ENCODE measurements around the gene F2RL3. TPM values are rescaled to one million over a fixed set of nuclear protein-coding genes. Genes with fewer than 3 reads are reported as not detected.

F2RL3 gene
- total RNA-seq, 1 experiment from 2014 or later: not detected

DNA sequence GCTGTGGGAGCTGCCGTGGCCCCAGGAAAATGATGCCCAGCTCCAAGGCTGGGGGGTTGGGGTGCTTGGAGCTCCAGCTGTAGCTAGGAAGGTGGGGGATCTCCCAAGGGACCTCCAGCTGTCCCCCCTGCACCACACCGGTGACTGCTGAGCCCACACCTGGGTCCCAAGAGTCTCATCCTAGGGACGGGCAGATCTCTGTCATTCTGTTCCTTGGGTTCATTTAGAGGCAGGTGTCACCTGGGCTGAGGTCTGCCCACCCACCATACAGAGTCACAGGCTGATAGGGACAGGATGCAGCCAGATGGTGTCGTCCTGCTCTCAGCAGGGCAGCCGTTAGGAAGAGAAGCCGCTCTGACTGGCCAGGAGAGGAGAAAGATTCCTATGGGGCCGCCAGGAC is 5.3 kb downstream of the F2RL3 start:
- DNase-seq (ENCODE audit: low spot score): no peak

DNA sequence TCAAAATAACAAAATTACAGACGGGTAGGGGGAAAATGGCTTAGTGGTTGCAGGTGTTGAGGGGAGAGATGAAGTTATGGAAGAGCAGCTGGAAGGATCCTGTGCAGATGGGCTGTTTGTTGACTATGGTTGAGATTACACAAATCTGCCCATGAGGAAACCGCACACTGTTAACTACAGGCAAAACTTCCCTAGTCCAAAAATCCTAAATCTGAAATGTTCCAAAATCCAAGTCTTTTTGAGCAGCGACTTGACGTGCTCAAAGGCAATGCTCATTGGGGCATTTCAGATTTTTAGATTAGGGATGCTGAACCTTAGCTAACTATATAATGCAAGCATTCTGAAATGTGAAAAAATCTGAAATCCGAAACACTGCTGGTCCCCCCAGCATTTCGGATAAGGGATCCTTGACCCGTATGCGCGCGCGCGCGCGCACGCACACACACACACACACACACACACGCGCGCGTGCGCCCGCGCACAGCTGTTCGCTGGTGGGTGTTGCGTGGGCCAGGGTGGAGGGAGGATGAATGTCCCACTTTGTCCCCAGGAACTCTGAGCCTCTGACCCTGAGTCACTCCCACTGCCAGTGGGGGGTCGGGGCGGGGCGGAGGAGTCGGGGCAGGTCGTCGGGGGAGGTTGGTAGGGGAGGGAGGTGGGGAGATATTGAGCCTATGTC is 6.8 kb downstream of the F2RL3 start:
- DNase-seq (ENCODE audit: low spot score): no peak

DNA sequence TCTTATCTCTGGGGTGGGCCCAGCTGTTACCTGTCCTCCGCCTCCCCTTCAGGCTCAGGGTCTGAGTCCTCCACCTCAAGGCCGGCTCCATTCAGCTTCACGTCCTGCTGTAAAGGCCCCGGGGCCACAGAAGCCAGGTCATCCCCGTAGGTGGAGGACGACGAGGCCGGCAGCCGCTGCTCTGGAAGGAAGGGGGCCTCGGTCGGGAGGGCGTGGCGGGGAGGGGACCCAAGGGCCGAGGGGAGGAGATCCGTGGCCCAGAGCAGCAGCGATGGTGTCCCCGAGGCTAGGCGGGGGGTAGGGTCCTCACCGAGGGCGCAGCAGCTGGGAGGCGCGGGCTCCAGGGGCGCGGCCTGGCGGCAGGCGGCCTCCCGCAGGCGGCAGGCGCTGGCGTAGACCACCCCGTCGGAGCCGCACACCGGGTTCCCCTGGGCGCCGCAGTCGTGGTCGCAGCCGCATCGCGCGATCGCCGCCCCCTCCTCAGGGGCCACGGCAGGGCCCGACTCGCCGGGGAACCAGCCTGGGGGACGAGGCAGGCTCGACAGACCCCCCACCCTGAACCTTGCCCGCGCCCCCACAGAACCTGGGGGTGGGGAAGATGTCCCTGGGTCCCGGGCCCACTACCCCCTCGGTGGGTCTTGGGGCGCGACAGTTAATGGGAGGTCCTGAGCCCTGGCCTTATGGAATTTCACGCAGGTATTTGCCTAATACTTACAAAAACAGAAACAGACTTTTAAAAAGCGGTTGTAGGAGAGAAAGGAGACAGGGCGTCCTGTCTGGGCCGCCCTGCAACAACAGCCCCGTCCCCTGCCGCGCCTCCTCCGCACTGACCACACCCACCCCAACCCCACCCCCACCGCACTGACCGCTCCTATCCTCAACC is 7.6 kb downstream of the F2RL3 start:
- DNase-seq (ENCODE audit: low spot score): no peak

DNA sequence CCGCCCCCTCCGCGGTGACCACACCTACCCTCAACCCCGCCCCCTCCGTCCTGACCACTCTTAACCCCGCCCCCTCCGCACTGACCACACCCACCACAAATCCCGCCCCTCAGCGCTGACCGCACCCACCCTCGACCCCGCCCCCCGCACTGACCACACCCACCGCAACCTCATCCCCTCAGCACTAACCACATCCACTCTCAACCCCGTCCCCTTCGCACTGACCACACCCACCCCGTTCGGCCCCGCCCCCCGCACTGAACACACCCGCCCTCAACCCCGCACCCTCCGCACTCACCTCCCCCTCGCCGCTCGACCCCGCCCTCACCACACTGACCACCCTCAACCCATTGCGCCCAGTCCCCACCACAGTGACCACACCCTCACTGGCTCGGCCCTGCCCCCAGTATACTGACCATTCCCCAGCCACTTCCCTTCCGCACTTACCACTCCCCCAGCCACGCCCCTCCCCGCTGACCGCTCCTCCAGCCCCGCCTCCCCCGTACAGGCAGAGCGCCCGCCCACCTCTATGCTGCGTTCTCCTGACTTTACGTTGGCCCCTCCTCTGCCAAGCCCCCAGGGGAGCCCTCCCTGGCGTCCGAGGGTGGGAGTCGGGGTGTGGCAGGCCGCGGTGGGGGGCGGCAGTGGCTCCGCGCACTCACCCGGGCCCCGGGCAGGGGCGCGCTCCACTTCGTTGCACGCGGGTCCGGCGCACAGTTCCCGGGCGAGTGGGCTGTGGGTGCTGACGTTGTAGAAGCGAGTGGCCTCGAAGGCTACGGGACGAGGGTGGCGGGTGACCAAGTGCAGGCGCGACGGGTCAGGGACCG is 8.4 kb downstream of the F2RL3 start:
- DNase-seq (ENCODE audit: low spot score): no peak

DNA sequence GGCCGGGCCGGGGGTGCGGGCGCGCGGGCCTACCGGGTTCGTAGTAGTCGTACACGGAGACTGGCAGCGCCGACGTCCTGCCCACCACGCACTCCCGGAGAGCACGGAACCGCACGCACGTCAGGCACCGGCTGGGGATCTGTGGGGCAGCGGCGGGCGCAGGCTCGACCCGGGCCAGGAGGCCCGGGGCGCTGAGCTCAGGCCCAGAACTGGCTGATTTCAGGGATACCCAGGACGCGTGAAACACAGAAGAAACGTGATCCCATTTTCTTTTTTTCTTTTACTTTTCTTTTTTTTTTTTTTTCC is 9.0 kb downstream of the F2RL3 start:
- no peak for DNase-seq (ENCODE audit: low spot score)

DNA sequence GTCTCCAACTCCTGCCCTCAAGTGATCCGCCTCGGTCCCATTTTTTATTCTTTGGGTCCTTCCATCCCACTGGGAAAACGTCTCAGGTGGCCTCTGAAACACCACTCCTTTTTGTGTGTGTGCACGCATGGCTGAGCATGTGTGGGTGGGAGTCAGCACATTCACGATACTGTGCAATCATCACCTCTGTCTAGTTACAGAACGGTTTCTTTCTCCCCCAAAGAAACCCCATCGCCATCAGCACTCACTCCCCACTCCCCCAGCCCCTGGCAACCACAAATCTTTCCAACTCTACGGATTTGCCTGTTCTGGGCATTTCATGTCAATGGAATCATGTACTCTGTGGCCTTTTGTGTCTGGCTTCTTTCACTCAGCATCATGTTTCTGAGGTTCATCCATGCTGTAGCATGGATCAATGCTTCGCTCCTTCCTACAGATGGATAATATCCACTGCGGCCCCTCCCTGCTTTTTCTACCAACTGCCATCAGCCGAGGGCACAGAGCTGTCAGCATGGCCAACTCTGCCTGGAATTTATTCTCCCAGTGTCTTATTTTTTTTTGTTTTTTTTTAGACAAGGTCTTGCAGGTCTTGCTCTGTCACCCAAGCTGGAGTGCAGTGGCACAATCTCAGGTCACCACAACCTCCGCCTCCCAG is 9.7 kb downstream of the F2RL3 start:
- DNase-seq (ENCODE audit: low spot score): no peak

DNA sequence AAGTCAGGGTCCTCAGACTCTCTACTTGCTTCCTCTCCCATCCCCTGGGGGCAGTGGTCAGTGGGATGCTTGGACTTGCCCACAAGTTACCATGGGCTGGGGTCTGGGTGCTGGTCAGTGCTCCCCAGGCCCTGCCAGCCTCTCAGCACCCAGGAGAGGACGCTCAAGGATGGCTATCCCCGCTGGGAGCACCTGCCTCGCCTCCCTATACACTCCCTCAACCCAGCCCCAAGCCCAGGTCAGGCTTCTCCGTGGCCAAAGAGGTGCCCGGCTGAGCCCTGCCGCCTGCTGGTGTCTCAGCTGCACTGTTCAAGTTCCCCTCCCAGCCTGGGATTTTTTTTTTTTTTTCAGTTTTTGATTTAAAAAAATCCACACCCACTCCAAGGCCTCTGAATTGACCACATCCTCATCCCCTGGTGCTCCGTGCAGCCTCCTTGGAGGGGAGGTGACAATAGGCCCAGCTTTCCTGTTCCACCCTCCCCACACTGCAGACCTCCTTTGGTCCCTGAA is 10.8 kb downstream of the F2RL3 start:
- peak; percentile 21 for DNase-seq (ENCODE audit: low spot score)

DNA sequence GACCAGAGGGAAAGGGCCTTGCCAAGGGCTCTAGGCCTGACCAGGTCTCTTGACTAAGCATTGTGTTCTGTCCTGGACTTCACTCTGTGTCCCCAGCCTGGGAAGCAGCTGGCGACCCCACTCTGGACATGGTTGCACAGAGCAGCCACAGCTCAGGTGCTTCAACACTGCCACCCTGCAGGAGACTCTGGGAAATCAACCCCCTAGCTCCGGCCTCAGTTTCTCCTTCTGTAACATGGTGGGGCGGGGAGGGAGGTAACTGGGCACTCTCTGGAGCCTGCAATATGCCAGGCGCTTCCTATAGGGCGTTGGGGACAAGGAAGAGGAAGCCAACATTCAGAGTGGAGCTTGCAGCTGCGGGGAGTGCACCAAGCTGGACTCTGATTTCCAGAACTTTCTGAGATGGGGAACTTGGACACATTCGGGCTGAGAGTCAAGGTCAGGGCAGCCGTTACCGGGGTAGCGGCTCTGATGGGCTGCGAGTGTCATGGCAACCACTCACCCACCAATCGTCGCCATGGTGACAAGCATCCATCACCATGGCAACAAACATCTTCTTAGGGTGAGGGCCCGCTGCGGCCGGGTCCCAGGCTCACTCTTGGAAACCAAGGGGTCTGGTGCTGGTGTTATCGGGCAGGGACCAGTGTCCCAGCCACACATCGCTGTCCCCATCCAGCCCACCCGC is 12.8 kb downstream of the F2RL3 start:
- DNase-seq (ENCODE audit: low spot score): no peak

DNA sequence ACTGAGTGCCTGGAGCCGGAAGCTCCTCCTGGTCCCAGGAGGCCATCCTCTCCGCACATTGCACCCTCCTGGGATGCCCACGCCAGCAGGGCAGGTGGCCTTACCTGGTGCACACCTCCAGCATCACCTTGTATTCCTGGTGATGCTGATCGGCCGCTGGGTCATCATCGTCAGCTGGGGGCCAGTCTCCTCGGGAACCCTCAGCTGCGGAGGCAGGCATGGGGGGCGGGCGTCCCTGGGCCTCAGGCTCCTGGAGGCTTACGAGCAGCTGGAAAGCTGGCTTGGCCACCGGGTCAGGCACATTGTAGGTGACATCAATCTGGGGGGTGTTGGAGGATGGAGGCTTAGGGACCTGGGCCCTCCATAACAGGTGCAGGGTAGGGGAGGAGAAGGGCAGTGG is 13.7 kb downstream of the F2RL3 start:
- DNase-seq (ENCODE audit: low spot score): no peak

DNA sequence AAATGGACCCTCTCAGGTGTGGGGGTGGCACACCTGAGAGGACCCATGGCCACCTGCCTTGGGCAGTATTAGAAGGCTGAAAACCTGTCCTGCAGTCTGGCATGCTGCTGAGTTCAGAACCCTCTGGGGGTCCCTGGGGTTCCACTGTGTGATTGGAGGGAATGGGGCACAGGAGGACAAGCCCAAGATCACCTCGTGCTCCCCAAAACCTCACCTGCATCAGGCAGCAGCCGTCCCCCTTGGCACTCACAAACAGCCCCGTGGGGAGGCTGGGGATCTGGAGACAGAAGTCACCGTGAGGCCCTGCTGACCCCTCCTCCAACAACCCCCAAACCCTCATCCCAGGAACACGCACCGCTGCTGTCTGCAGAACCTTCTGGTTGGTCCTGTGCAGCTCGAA is 14.5 kb downstream of the F2RL3 start:
- DNase-seq (ENCODE audit: low spot score): no peak

DNA sequence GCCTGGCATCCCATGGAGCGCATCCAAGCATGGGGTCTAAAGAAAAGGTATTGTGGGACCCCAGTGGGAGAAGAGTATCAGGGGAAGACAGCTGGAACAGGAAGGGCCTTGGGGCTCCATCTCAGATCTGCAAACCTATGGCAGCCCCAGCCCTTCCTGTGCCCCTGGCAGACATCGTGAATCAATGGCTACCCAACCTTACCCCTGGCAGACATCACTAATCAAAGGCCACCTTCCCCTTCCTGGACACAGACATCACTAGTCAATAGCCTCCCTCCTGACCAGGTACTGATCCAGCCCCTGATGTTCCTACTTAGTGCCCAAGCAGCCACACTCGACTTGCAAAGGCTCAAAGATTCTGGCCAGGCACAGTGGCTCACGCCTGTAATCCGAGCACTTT is 15.8 kb downstream of the F2RL3 start:
- DNase-seq (ENCODE audit: low spot score): no peak

DNA sequence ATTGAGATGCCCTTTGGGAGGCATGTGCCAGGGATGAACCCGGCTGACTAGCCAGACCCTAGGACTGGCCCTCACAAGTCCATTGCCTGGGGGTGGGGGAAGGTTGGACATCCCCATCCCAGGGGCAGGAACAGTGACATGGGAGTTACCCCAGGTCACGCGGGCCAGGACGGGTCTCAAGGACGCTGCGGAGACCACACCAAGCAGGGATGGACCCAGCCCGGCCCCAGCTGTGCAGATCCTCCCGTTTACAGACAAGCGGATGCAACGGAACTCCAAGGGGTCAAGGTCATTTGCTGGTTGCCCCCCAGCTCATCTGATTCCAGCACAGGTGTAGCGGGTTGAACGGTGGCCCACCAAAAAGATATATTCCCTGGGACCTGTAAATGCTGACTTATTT is 20.0 kb downstream of the F2RL3 start:
- DNase-seq (ENCODE audit: low spot score): no peak

DNA sequence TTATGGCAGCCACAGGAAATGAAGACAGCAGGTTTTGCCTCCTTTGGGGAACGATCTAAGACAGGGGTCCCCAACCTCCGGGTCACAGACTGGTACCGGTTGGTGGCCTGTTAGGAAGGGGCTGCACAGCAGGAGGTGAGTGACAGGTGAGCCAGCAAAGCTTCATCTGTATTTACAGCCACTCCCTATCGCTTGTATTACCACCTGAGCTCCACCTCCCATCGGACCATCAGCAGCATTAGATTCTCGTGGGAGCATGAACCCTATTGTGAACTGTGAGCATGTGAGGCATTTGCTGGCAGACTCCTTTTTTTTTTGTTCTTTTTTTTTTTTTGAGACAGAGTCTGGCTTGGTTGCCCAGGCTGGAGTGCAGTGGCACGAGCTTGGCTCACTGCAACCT is 22.2 kb downstream of the F2RL3 start:
- no peak for DNase-seq (ENCODE audit: low spot score)

DNA sequence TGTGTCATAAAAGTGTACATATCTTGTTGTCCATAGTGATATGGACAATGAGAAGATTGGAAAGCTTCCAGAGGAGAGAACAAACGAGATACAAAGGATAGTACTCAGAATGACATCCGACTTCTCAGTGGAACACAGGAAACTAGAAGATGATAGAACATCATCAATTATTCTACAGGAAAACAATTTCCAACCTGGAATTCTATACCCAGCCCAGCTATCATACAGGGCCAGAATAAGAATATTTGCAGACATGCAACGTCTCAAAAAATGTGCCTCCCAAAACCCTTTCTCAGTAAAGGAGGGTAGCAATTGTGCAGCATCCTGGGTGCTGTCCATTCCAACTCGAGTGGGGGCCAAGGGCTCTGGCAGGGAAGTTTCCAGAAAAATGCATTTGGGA is 24.0 kb downstream of the F2RL3 start:
- DNase-seq (ENCODE audit: low spot score): no peak

DNA sequence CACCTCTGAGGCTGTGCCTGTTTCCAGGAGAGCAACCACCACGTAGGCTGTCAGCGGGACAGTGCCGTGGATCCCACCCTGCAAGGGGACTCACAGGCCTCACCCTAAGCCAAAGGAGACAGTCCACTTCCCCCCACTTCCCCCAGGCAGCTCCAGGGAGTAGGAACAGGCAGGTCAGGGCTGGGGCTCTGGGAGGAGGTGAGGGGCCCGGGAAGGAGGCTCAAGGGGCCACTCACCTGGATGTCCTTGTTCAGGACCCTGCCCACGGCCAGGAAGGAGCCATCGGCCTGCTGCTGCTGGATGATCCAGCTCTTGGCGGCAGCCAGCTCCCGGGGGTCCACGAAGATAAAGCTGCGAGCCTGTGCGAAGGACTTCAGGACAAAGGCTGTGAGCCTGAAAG is 25.6 kb downstream of the F2RL3 start:
- no peak for DNase-seq (ENCODE audit: low spot score)

DNA sequence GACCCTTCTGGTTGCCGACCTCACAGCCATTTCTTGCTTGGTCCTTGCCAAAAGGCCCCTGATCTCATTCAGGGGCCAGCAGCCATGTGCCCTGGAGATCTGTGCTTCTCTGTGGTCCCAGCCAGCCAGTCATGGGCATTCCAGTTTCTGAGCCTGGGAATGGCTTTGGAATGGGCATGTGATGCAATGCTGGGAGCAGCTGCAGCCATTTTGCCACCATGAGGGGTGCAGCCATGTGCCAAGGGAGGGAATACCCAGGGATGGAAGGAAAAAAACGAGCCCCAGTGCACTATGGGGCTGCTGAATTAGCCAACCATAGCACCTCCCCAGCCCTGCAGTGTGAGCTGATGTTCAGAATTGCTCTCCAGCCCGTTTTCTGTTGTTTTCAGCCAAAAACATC is 26.3 kb downstream of the F2RL3 start:
- no peak for DNase-seq (ENCODE audit: low spot score)

DNA sequence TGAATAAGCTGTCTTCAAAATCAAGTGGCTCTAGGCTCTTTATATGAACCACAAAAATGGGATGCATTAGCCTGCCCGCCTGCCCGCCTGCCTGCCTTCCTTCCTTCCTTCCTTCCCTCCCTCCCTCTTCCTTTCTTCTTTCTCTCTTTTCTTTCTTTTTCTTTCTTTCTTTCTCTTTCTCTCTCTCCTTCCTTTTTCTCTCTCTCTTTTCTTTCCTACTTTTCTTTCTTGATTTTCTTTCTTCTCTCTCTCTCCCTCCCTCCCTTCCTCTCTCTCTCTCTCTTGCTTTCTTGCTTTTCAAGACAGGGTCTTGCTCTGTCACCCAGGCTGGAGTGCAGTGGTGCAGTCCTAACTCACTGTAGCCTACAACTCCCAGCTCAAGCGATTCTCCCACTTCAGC is 26.9 kb downstream of the F2RL3 start:
- no peak for DNase-seq (ENCODE audit: low spot score)

DNA sequence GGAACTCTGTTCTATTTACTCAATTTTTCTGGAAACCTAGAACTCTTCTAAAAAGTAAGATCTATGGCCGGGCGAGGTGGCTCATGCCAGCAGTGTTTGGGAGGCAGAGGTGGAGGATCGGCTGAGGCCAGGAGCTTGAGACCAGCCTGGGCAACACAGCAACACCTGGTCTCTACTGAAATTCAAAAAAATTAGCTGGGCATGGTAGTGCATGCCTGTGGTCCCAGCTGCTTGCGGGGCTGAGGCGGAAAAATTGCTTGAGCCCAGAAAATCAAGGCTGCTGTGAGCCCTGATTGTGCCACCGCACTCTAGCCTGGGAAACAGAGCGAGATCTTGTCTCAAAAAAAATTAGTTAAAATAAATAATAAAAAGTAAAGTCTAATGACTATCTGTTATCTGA is 28.6 kb downstream of the F2RL3 start:
- DNase-seq (ENCODE audit: low spot score): no peak

DNA sequence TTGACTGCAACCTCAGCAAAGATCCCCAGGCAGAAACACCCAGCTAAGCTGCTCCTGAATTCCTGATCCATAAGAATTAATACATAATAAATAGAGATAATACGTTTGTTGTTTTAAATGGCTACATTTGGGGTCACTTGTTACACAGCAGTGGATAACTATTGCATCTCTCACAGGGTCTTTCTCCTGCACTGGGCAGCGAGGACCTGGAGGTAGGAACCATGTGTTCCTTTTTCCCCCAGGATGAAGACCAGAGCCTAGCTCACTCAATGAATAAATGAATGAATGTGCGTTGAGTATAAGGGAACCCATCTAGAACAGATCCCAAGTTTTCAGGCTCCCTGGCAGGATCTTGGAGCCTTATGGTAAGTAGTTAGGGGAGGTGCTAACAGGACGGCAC is 30.7 kb downstream of the F2RL3 start:
- DNase-seq (ENCODE audit: low spot score): no peak

DNA sequence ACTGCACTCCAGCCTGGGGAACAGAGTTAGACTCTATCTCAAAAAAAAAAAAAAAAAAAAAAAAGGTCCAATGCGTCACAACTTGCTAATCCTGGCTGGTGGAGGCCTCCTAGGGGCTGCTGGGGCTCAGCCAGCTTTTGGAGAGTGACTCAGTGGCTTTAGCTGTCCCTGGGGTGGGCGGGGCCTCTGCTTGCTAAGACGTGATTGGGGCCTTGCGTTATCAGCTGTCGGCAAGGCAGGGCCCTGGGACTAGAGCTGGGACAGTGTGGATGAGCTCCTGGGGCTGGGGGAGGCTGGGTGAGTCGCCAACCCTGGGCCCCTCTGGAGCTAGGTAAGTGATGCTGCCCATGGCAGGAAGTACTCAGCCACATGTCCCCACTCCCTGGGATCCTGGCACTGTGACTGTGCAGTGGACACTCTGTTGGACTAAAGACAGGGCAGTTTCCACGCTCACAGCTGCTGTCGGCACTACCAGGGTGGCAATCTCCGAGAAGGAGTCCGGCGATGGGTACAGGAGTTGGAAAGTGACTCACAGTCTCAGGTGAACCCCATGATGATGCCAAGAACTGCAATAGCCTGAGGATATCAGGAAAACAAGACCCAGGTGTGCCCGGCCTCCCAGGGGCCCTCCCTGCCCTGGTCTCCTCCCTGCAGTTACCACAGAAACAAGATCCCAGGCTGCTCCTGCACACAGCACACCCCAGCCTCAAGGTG is 32.2 kb downstream of the F2RL3 start:
- DNase-seq (ENCODE audit: low spot score): peak; percentile 88

Data from A172 (cell line).